Right ventricle myocardium inferior (tissue), 1 donor: ENCODE data around the gene TGM3. TPM values are rescaled to one million over a fixed set of nuclear protein-coding genes. Genes with fewer than 3 reads are reported as not detected.

Source experiments
- ATAC-seq: fragments of 200-7000 bp; cut with Tn5 transposase; one replicate; pipeline ENCODE4 v1.9.1; 2020; ENCODE audit warnings: mild to moderate bottlenecking, moderate library complexity
- DNase-seq: peaks from one replicate; pipeline ENCODE4 v3.0.0; 2021; ENCODE audit errors: missing footprints
- intact Hi-C: fragments of 100-400 bp; cut with DNase I; formaldehyde crosslinking; loops from one replicate; pipeline ENCODE4 v1.11.0; 2022
- total RNA-seq: library from RNA; stranded (reverse); fragmentation: NEBNext Ultra II Directional; extraction: Animal tissue kit (Norgen Biotek cat#: 25700); gene quantifications from one replicate; pipeline ENCODE4 v1.2.1, GENCODE V29; 2021
- donor health status: DM: no; HTN: yes; CAD: no; lungs with severe emphysema.

Gene TGM3
- total RNA-seq, 1 donor from 2014 or later = not detected

GRCh38 chr20:2281563-2281962 lies 14.2 kb upstream of the TGM3 start:
- no peak for ATAC-seq
- DNase-seq = no peak
- intact Hi-C loops = no loop called here

GRCh38 chr20:2282181-2282580 lies 13.6 kb upstream of the TGM3 start:
- intact Hi-C loops = no loop called here
- ATAC-seq (no peak), DNase-seq (no peak)

- DNase-seq (no peak), ATAC-seq (no peak)
- intact Hi-C loops = no loop called here
These were observed 11.9 kb upstream of the TGM3 start for GRCh38 chr20:2283706-2284423.

DNA sequence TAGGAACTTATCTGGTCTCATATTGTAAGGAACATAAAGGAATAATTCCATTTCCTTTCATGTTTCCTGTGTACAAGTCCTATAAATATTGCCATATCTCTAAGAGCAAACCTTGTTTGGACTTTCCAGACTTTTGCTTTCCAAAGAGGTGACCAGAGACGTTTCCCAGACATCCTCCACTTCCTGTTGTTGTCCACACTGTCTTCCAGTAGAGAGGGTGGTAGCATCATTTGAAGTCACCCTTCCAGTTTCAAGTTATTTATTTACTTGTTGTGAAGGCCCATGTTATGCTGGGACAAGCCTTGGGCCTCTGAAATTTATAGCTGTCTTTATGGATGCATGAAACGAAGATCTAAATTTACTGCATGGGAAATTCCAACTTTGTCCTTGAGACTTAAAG lies 10.6 kb upstream of the TGM3 start:
- ATAC-seq = no peak
- intact Hi-C loops = no loop called here
- no peak for DNase-seq

DNA sequence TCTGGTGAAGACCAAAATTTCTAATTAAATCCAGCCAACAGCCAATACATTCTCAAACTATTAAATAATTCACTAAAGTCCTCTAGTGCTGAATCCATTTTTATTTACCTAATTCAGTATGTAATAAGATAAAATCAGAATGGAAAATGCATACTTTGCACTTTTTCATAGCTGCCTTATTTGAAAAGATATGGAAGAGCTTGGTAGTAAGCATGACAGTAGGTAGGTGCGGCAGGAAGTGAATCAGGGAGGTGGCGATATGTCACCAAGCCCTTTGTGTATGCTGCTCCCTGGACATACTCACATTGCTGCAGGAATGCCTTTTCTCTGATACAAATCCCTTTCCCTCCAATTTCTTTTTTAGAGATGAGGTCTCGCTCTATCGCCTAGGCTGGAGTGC lies 10.2 kb upstream of the TGM3 start:
- no peak for DNase-seq

DNA sequence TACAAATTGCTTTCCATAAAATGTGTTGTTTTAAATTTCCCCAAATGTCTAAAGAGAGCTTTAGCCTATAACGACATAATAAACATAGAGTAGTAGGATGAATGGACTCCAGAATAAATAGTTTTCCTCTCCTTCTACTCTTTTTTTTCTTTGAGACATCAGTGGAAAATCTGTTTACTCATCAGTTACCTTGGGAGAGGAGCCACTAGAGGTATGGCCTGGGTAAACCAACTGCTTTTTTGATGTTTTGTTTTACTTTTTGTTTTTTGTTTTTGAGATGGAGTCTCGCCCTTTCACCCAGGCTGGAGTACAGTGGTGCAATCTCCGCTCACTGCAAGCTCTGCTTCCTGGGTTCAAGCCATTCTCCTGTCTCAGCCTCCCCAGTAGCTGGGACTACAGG lies 8.3 kb upstream of the TGM3 start:
- DNase-seq (no peak), ATAC-seq (no peak)
- intact Hi-C loops = no loop called here

More for the DNA sequence above, 10.2 kb upstream of the TGM3 start:
- no peak for ATAC-seq
- intact Hi-C loops = no loop called here

- no peak for ATAC-seq
- intact Hi-C loops = no loop called here
- no peak for DNase-seq
These were observed 6.3 kb upstream of the TGM3 start for GRCh38 chr20:2289475-2289874.

DNA sequence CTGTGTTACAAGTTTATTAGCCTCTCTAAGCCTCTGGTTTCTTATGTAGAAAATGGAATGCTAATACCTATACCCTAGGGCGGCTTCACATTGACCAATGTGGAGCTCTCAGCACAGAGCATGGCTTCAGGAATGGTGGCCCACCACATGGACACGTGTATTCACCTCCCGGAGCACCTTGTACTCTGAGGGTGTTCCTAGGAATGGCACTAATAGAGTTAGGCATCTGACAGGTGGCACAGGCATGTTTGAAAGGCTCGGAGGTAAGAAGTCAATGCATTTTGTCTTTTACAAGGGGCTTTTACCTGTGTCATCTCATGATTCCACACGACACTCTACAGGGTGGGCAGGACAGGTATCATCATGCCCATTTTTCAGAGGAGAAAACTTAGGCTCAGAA lies 5.3 kb upstream of the TGM3 start:
- ATAC-seq (no peak), DNase-seq (no peak)
- intact Hi-C loops = no loop called here

DNA sequence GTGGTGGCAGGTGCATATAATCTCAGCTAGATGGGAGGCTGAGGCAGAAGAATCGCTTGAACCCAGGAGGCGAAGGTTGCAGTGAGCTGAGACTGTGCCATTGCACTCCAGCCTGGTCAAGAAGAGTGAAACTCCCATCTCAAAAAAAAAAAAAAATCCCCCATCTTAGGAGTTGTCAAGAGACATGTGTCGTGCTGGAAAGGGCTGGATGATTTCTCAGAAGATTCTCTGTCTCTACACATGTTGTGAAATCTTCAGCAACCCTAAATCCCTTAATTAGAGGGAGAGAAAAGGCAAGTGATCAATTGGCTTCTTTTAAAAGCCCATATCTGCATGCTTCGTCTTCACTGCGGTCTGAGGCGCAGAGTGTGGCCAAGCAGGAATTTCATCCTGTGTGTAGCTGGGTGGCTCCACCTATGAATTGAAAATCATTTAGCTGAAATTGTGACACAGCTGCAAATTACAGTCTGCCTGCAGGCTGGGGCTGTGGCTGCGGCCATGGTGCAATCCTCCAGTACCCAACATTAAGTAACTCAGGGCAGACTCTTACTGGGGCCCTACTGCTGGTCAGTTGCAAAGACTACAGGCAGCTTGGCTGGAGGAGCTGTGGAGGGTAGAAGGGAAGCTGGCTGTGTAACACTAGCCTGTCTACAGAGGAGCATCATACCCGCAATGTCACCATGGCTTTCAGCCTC lies 3.2 kb upstream of the TGM3 start:
- ATAC-seq = no peak
- intact Hi-C loops = no loop called here
- DNase-seq = peak; percentile 80

- no peak for DNase-seq
- intact Hi-C loops = no loop called here
- no peak for ATAC-seq
These were observed 2.3 kb upstream of the TGM3 start for GRCh38 chr20:2293486-2293885.

- ATAC-seq (no peak), DNase-seq (no peak)
- intact Hi-C loops = no loop called here
These were observed 1.8 kb upstream of the TGM3 start for GRCh38 chr20:2293971-2294370.

GRCh38 chr20:2295286-2295685 lies 515 bp upstream of the TGM3 start:
- ATAC-seq = no peak
- intact Hi-C loops = no loop called here
- no peak for DNase-seq

- DNase-seq (no peak), ATAC-seq (no peak)
- intact Hi-C loops = no loop called here
These were observed 939 bp downstream of the TGM3 start for GRCh38 chr20:2296524-2297356.

DNA sequence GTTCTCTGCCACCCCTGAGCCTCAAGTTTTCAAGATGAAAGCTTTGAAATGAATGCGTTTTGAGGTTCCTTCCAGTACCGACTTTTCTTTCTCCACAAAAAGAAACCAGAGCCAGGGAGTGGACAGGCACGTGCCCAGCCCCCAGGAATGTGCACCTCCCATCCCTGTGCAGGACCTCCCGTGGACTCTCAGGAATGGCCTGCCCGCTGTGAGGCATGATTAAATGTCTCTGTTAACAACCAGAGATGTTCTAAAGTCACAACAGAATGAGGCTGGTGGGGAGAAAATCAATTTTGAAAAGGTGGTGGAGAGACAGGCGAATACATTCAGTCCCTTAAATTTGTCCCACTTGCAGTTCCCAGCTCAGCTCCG lies 1.5 kb downstream of the TGM3 start:
- ATAC-seq (no peak), DNase-seq (no peak)
- intact Hi-C loops = no loop called here

DNA sequence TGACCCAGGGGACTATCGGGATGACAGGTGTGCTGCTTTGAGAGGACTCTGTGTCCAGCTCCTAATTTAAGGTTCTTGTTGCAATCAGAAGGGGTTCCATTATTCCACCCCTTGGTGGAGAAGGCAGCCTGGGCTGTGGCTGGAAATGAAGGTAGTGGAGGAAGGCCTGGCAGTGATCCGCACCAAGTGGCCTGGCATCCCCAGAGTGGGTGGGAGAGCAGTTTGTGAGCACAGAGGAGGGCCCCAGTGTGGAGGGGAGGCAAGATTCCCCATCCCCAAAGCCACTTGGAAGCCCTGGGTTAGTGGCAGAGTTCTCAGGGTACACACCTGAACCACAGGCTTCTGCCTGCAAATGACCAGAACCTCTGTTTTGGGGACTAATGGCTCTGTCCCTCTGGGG lies 2.3 kb downstream of the TGM3 start:
- DNase-seq (no peak), ATAC-seq (no peak)
- intact Hi-C loops = no loop called here

- ATAC-seq = no peak
- no peak for DNase-seq
- intact Hi-C loops = no loop called here
These were observed 2.9 kb downstream of the TGM3 start for GRCh38 chr20:2298701-2299100.

DNA sequence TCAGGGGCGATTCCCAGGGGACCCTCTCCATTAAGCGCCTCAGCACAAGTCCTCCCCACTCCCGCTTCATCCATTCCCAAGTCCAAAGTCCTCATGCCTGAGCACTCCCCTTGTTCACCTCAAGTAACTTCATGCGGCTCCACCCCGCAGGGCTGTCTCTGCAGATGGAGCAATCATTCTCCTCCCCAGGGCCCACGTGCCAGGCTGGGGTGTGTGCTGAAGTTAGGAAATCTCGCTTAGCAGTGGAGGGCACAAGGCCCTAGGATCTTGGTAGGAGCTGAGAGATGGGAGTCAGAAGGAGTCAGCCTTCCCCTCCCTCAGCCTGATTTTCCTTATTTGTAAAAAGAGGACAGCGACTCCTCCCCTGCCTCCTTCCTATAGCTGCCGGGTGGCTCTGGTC lies 3.5 kb downstream of the TGM3 start:
- DNase-seq (peak; percentile 87), ATAC-seq (no peak)
- intact Hi-C loops = no loop called here

DNA sequence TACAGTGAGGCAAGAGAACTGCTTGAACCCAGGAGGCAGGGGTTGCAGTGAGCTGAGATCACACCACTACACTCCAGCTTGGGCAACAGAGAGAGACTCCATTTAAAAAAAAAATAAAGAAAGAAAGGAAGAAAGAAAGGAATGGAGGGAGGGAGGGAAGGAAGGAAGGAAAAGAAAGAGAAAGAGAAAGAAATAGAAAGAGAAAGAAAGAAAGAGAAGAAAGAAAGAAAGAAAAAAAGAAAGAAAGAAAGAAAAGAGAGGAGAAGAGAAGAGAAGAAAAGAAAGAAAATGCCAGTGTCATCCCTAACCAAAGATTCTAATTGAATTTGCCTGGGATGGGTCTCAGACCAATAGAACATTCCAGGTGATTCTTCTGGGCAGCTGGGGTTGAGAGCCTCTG lies 4.2 kb downstream of the TGM3 start:
- ATAC-seq (no peak), DNase-seq (no peak)
- intact Hi-C loops = no loop called here

DNA sequence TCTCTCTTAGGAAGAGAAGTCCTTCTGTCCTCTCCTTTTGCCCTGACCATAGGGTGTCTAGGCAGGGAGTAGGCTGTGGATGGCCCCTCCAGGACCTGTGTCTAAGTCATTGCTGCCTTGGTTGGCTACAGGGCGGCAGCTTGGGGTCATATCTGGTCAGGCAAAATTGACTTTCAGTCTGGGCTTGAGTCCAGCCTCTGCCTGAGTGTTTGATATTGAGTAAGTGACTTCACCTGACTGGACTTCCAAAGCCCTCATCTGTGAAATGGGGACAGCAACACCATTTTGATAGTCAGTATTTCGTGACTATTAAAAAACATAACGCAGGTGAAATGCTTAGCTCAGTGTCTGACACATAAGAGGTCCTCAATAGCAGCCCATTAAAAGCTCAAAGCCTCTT lies 4.6 kb downstream of the TGM3 start:
- no peak for ATAC-seq
- intact Hi-C loops = no loop called here
- no peak for DNase-seq

DNA sequence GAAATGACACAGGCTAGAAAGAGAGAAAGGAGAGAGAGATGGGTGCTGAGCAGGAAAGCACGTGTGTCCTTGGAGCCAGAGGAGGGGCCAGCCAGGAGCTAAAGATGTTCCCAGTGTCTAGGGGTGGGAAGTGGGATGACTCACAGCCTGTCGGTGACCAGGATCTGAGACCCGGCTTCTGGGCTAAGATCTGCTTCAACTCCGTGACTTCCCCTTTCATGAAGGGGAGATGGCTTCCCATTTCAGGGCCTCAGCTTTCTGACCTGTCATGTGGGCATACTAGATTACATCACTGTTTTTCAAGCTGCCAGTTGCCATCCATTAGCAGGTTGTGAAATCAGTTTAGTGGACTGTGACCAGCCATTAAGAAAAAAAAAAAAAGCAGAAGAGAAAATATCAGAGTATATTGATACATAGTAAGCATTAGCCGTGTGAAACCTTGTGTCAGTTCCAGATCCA lies 5.4 kb downstream of the TGM3 start:
- ATAC-seq (peak; percentile 84), DNase-seq (peak; percentile 77)
- intact Hi-C loops = no loop called here
